ENCODE results near the gene AGAP3. TPM values are rescaled to one million over a fixed set of nuclear protein-coding genes. Genes with fewer than 3 reads are reported as not detected.
A peak's percentile ranks its signal among the peaks of the same experiment; 100 is the strongest.

Gene AGAP3
- total and polyA plus RNA-seq, 5 donors from 2014 or later: 1.9 to 24.7 (median 3.0) TPM

- no peaks in the 10 kb centered on the region for H3K4me1 Mint-ChIP-seq
- Histone ChIP-seq H3K4me1 (ENCODE audit: control insufficient read depth, insufficient read depth, low read length, poor library complexity, severe bottlenecking) (no peaks in the 10 kb centered on the region), H3K36me3 (ENCODE audit: control insufficient read depth, insufficient read depth, low read length) (no peaks in the 10 kb centered on the region), H3K9me3 (ENCODE audit: control insufficient read depth in 2 of 2, low read length in 2 of 2) (no peaks in the 10 kb centered on the region), H3K4me3 (ENCODE audit: low read depth, low read length) (no peak overlapping the region), H3K27ac (ENCODE audit: insufficient read depth, low read length, poor library complexity, severe bottlenecking) (no peak overlapping the region), H3K27me3 (ENCODE audit: control insufficient read depth, insufficient read depth, low read length) (no peaks in the 10 kb centered on the region)
- DNase-seq (no peak), ATAC-seq (ENCODE audit: low read depth in 2 of 2) (no peak)
- no peak overlapping the region for H3K4me3 Mint-ChIP-seq
- H3K9me3 Mint-ChIP-seq: peaks cover 0 to 1% (median 0%) of the 10 kb centered on the region in 7 donors
- no peak overlapping the region for H3K27ac Mint-ChIP-seq
- no peaks in the 10 kb centered on the region for H3K27me3 Mint-ChIP-seq
- H3K36me3 Mint-ChIP-seq: peaks cover 11% of the 10 kb centered on the region
Measured at GRCh38 chr7:151141855-151142685, 55.8 kb downstream of the AGAP3 start.

GRCh38 chr7:151142686-151143040 is 56.4 kb downstream of the AGAP3 start:
- no peak overlapping the region for H3K27ac Mint-ChIP-seq
- no peaks in the 10 kb centered on the region for H3K27me3 Mint-ChIP-seq
- peaks cover 0 to 1% (median 0%) of the 10 kb centered on the region in 7 donors for H3K9me3 Mint-ChIP-seq
- H3K4me1 ChIP-seq (ENCODE audit: control insufficient read depth, insufficient read depth, low read length, poor library complexity, severe bottlenecking): no peaks in the 10 kb centered on the region
- no peaks in the 10 kb centered on the region for H3K9me3 ChIP-seq (ENCODE audit: control insufficient read depth in 2 of 2, low read length in 2 of 2)
- no peaks in the 10 kb centered on the region for H3K4me1 Mint-ChIP-seq
- ATAC-seq (ENCODE audit: low read depth in 2 of 2): no peak
- no peak for DNase-seq
- H3K27ac ChIP-seq (ENCODE audit: insufficient read depth, low read length, poor library complexity, severe bottlenecking): no peak overlapping the region
- H3K4me3 ChIP-seq (ENCODE audit: low read depth, low read length): no peak overlapping the region
- H3K36me3 ChIP-seq (ENCODE audit: control insufficient read depth, insufficient read depth, low read length): no peaks in the 10 kb centered on the region
- H3K4me3 Mint-ChIP-seq: no peak overlapping the region
- peaks cover 11% of the 10 kb centered on the region for H3K36me3 Mint-ChIP-seq
- no peaks in the 10 kb centered on the region for H3K27me3 ChIP-seq (ENCODE audit: control insufficient read depth, insufficient read depth, low read length)

- Histone ChIP-seq H3K27me3 (ENCODE audit: control insufficient read depth, insufficient read depth, low read length) (no peaks in the 10 kb centered on the region), H3K4me3 (ENCODE audit: low read depth, low read length) (no peak overlapping the region), H3K27ac (ENCODE audit: insufficient read depth, low read length, poor library complexity, severe bottlenecking) (no peak overlapping the region), H3K36me3 (ENCODE audit: control insufficient read depth, insufficient read depth, low read length) (no peaks in the 10 kb centered on the region), H3K4me1 (ENCODE audit: control insufficient read depth, insufficient read depth, low read length, poor library complexity, severe bottlenecking) (no peaks in the 10 kb centered on the region), H3K9me3 (ENCODE audit: control insufficient read depth in 2 of 2, low read length in 2 of 2) (no peaks in the 10 kb centered on the region)
- Mint-ChIP-seq H3K4me3 (no peak overlapping the region), H3K27ac (peak overlapping the region in 1 of 3 donors; percentile 46), H3K4me1 (no peaks in the 10 kb centered on the region), H3K27me3 (peaks cover 4% of the 10 kb centered on the region), H3K9me3 (peaks cover 0 to 1% (median 0%) of the 10 kb centered on the region in 7 donors), H3K36me3 (peaks cover 11% of the 10 kb centered on the region)
- no peak for DNase-seq
- no peak for ATAC-seq (ENCODE audit: low read depth in 2 of 2)
Measured at GRCh38 chr7:151143261-151144015, 57.2 kb downstream of the AGAP3 start.

- no peaks in the 10 kb centered on the region for H3K4me1 ChIP-seq (ENCODE audit: control insufficient read depth, insufficient read depth, low read length, poor library complexity, severe bottlenecking)
- Mint-ChIP-seq H3K9me3 (peaks cover 0 to 1% (median 0%) of the 10 kb centered on the region in 7 donors), H3K4me3 (no peak overlapping the region), H3K27ac (no peak overlapping the region), H3K4me1 (no peaks in the 10 kb centered on the region), H3K36me3 (peaks cover 11% of the 10 kb centered on the region), H3K27me3 (peaks cover 9% of the 10 kb centered on the region)
- no peaks in the 10 kb centered on the region for H3K36me3 ChIP-seq (ENCODE audit: control insufficient read depth, insufficient read depth, low read length)
- no peaks in the 10 kb centered on the region for H3K27me3 ChIP-seq (ENCODE audit: control insufficient read depth, insufficient read depth, low read length)
- no peak overlapping the region for H3K27ac ChIP-seq (ENCODE audit: insufficient read depth, low read length, poor library complexity, severe bottlenecking)
- no peaks in the 10 kb centered on the region for H3K9me3 ChIP-seq (ENCODE audit: control insufficient read depth in 2 of 2, low read length in 2 of 2)
- ATAC-seq (ENCODE audit: low read depth in 2 of 2) (no peak), DNase-seq (no peak)
- H3K4me3 ChIP-seq (ENCODE audit: low read depth, low read length): no peak overlapping the region
Measured at GRCh38 chr7:151144387-151144786, 58.1 kb downstream of the AGAP3 start.

GRCh38 chr7:151146761-151147160 is 60.5 kb downstream of the AGAP3 start:
- no peaks in the 10 kb centered on the region for H3K36me3 ChIP-seq (ENCODE audit: control insufficient read depth, insufficient read depth, low read length)
- ATAC-seq (ENCODE audit: low read depth in 2 of 2) (no peak), DNase-seq (no peak)
- peaks cover 0 to 1% (median 0%) of the 10 kb centered on the region in 7 donors for H3K9me3 Mint-ChIP-seq
- H3K9me3 ChIP-seq (ENCODE audit: control insufficient read depth in 2 of 2, low read length in 2 of 2): no peaks in the 10 kb centered on the region
- H3K4me3 Mint-ChIP-seq: no peak overlapping the region
- H3K4me1 Mint-ChIP-seq: no peaks in the 10 kb centered on the region
- H3K27me3 ChIP-seq (ENCODE audit: control insufficient read depth, insufficient read depth, low read length): peaks cover 7% of the 10 kb centered on the region
- H3K36me3 Mint-ChIP-seq: peaks cover 9% of the 10 kb centered on the region
- H3K27ac ChIP-seq (ENCODE audit: insufficient read depth, low read length, poor library complexity, severe bottlenecking): no peak overlapping the region
- peak overlapping the region in 1 of 3 donors; percentile 12 for H3K27ac Mint-ChIP-seq
- no peaks in the 10 kb centered on the region for H3K4me1 ChIP-seq (ENCODE audit: control insufficient read depth, insufficient read depth, low read length, poor library complexity, severe bottlenecking)
- no peak overlapping the region for H3K4me3 ChIP-seq (ENCODE audit: low read depth, low read length)
- peaks cover 14% of the 10 kb centered on the region for H3K27me3 Mint-ChIP-seq

GRCh38 chr7:151148319-151149259 is 62.3 kb downstream of the AGAP3 start:
- Mint-ChIP-seq H3K27me3 (peaks cover 14% of the 10 kb centered on the region), H3K9me3 (peaks cover 0 to 1% (median 0%) of the 10 kb centered on the region in 7 donors), H3K36me3 (no peaks in the 10 kb centered on the region), H3K4me3 (no peak overlapping the region), H3K27ac (no peak overlapping the region), H3K4me1 (no peaks in the 10 kb centered on the region)
- H3K4me3 ChIP-seq (ENCODE audit: low read depth, low read length): no peak overlapping the region
- H3K36me3 ChIP-seq (ENCODE audit: control insufficient read depth, insufficient read depth, low read length): no peaks in the 10 kb centered on the region
- H3K4me1 ChIP-seq (ENCODE audit: control insufficient read depth, insufficient read depth, low read length, poor library complexity, severe bottlenecking): no peaks in the 10 kb centered on the region
- H3K27me3 ChIP-seq (ENCODE audit: control insufficient read depth, insufficient read depth, low read length): peaks cover 15% of the 10 kb centered on the region
- ATAC-seq (ENCODE audit: low read depth in 2 of 2) (no peak), DNase-seq (no peak)
- H3K27ac ChIP-seq (ENCODE audit: insufficient read depth, low read length, poor library complexity, severe bottlenecking): no peak overlapping the region
- H3K9me3 ChIP-seq (ENCODE audit: control insufficient read depth in 2 of 2, low read length in 2 of 2): no peaks in the 10 kb centered on the region

- Histone ChIP-seq H3K27ac (ENCODE audit: insufficient read depth, low read length, poor library complexity, severe bottlenecking) (no peak overlapping the region), H3K27me3 (ENCODE audit: control insufficient read depth, insufficient read depth, low read length) (peaks cover 23% of the 10 kb centered on the region), H3K4me3 (ENCODE audit: low read depth, low read length) (no peak overlapping the region), H3K4me1 (ENCODE audit: control insufficient read depth, insufficient read depth, low read length, poor library complexity, severe bottlenecking) (no peaks in the 10 kb centered on the region), H3K36me3 (ENCODE audit: control insufficient read depth, insufficient read depth, low read length) (no peaks in the 10 kb centered on the region), H3K9me3 (ENCODE audit: control insufficient read depth in 2 of 2, low read length in 2 of 2) (no peaks in the 10 kb centered on the region)
- Mint-ChIP-seq H3K36me3 (no peaks in the 10 kb centered on the region), H3K4me3 (no peak overlapping the region), H3K27me3 (peaks cover 24% of the 10 kb centered on the region), H3K27ac (no peak overlapping the region), H3K4me1 (no peaks in the 10 kb centered on the region), H3K9me3 (no peaks in the 10 kb centered on the region)
- DNase-seq (no peak), ATAC-seq (ENCODE audit: low read depth in 2 of 2) (no peak)
Measured at GRCh38 chr7:151150388-151150787, 64.1 kb downstream of the AGAP3 start.
